Ovary (tissue), 9 donors: ENCODE measurements around the gene TSKS. TPM values are rescaled to one million over a fixed set of nuclear protein-coding genes. Genes with fewer than 3 reads are reported as not detected.

Experiments
- DNase-seq, 5 donors: peaks; one replicate each; pipeline ENCODE4 v3.0.0-alpha.2; 2019 to 2020
- H3K27ac ChIP-seq, 2 donors: fragments of 200-600 bp; one replicate each; pipeline versions ENCODE4 v1.5.1 to v1.8.0; 2019 to 2022
- H3K27me3 ChIP-seq: fragments of 200-600 bp; one replicate; pipeline ENCODE4 v1.8.0; 2022
- H3K36me3 ChIP-seq: fragments of 200-600 bp; sonication (generic); one replicate; pipeline ENCODE4 v1.5.1; 2019
- H3K4me1 ChIP-seq: one replicate; pipeline ENCODE4 v1.8.1; 2013; ENCODE audit warnings: mild to moderate bottlenecking, moderate library complexity; ENCODE audit not compliant: insufficient read depth
- H3K4me3 ChIP-seq: fragments of 200-600 bp; sonication (generic); one replicate; pipeline ENCODE4 v1.5.1; 2017
- H3K9me3 ChIP-seq, 2 donors: fragments of 200-600 bp in 1 of 2; sonication (generic) in 1 of 2; one replicate each; pipeline versions ENCODE4 v1.5.1 to v1.8.1; 2013 to 2019; ENCODE audit warnings: mild to moderate bottlenecking in 1 of 2, moderate library complexity in 1 of 2
- EP300 ChIP-seq: sonication (generic); formaldehyde crosslinking; IDR thresholded peaks from one replicate; pipeline ENCODE4 v1.6.1; 2017; ENCODE audit warnings: antibody characterized with exemption
- POLR2A ChIP-seq: fragments of 450-650 bp; IDR thresholded peaks from one replicate; pipeline ENCODE4 v1.6.1; 2017; ENCODE audit warnings: antibody characterized with exemption, mild to moderate bottlenecking, moderate library complexity
- WGBS, 3 donors: extraction: QIAGEN DNeasy Blood & Tissue Kit in 1 of 3; methylation state at CpG; one replicate each; pipeline versions ENCODE4 v1.1.5 to v1.1.7; 2013 to 2017; 5-methylcytosine and 5-hydroxymethylcytosine counted together
- intact Hi-C, 4 donors: fragments of 100-400 bp; cut with DNase I; formaldehyde crosslinking; loops; one replicate each; pipeline versions ENCODE4 v1.11.0 to v1.15.1; 2022 to 2023
- polyA plus RNA-seq, 2 donors: library from polyadenylated mRNA; stranded (reverse); fragments of 200-250 nt in 1 of 2; fragments of 350-450 nt in 1 of 2; fragmentation: Illumina TruSeq in 1 of 2; extraction: RNeasy Lipid Tissue Mini Kit (QIAGEN cat#74804) in 1 of 2; gene quantifications; one replicate each; pipeline ENCODE4 v1.2.3, GENCODE V29; 2013 to 2014
- total RNA-seq, 7 donors: library from RNA; depleted of rRNA in 2 of 7; stranded (reverse); fragments of >200 nt in 2 of 7; fragmentation: NEBNext Ultra II Directional in 3 of 7; extraction: Animal tissue kit (Norgen Biotek cat#: 25700) in 3 of 7; gene quantifications; one replicate each; pipeline versions ENCODE4 v1.1.0 to v1.2.4, GENCODE V29; 2016 to 2023
- TF ChIP-seq, protein P1 (sequence below), 3 donors: fragments of 450-650 bp in 2 of 3; fragments of 200-600 bp in 1 of 3; IDR thresholded peaks; one replicate each; pipeline versions ENCODE4 v1.5.1 to v1.8.0; 2016 to 2022; ENCODE audit warnings: antibody characterized with exemption in 3 of 3, mild to moderate bottlenecking in 1 of 3
- donor health status: DM: no; HTN: no; CAD: no; lungs with moderate emphysema.
- donor health status: DM: no; HTN: no; CAD: no.
- donor health status: Bipolar disorder and iron deficiency.
- donor health status: DM: yes; HTN: yes; CAD: no.
- donor health status: DM: no; HTN: no; CAD: no.
- donor health status: DM: yes; HTN: yes; CAD: no.

Gene TSKS
- total and polyA plus RNA-seq, 9 donors: 0.15 to 0.71 (median 0.32) TPM; not detected in 4

DNA sequence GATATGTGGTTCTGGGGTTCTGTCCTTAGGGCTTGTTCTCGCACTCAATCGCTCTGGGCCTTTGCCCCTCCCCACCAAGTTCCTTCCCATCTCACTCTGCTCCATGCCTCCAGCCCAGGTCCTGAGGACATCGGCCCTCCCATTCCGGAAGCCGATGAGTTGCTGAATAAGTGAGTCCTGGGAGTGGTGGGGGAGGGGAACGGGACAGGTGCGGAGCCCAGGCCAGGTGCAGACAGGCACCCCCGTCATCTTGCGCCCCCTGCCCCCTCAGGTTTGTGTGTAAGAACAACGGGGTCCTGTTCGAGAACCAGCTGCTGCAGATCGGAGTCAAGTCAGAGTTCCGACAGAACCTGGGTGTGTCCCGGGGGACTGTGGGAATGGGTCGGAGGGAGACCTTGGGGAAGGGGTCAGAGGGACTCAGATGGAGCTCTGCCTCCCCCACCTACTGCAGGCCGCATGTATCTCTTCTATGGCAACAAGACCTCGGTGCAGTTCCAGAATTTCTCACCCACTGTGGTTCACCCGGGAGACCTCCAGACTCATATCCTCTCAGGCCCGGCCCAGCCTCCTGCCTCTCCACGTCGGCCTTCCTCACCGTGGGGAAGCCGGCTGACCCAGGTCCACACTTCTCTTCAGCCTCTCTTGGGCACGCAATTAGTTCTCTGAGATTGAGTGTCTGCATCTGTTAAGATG lies 39.9 kb upstream of the TSKS start:
- peaks cover 8% of the 10 kb centered on the region for H3K4me1 ChIP-seq
- H3K9me3 ChIP-seq: no peaks in the 10 kb centered on the region
- WGBS, 3 donors: 68 to 78% (median 71%) methylated on average over 24 of the region's 24 CpGs
- peak in 3 of 5 donors; percentile 58 to 63 (median 59) for DNase-seq
- H3K4me3 ChIP-seq: no peak overlapping the region
- peak overlapping the region; percentile 55 to 61 for H3K27ac ChIP-seq
- TF ChIP-seq POLR2A (no peak), EP300 (no peak)
- TF ChIP-seq, protein P1, sequence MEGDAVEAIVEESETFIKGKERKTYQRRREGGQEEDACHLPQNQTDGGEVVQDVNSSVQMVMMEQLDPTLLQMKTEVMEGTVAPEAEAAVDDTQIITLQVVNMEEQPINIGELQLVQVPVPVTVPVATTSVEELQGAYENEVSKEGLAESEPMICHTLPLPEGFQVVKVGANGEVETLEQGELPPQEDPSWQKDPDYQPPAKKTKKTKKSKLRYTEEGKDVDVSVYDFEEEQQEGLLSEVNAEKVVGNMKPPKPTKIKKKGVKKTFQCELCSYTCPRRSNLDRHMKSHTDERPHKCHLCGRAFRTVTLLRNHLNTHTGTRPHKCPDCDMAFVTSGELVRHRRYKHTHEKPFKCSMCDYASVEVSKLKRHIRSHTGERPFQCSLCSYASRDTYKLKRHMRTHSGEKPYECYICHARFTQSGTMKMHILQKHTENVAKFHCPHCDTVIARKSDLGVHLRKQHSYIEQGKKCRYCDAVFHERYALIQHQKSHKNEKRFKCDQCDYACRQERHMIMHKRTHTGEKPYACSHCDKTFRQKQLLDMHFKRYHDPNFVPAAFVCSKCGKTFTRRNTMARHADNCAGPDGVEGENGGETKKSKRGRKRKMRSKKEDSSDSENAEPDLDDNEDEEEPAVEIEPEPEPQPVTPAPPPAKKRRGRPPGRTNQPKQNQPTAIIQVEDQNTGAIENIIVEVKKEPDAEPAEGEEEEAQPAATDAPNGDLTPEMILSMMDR (IDR thresholded peaks at IDR 0.05): no peak
- intact Hi-C loops: loop anchor here in 2 of 4 donors (5.0 to 10.0 kb wide), 3 partner anchors 36 to 78 kb away; partner anchors contain the start of gene AP2A1 (in 1 of the 2)
- no peaks in the 10 kb centered on the region for H3K27me3 ChIP-seq
- no peaks in the 10 kb centered on the region for H3K36me3 ChIP-seq

DNA sequence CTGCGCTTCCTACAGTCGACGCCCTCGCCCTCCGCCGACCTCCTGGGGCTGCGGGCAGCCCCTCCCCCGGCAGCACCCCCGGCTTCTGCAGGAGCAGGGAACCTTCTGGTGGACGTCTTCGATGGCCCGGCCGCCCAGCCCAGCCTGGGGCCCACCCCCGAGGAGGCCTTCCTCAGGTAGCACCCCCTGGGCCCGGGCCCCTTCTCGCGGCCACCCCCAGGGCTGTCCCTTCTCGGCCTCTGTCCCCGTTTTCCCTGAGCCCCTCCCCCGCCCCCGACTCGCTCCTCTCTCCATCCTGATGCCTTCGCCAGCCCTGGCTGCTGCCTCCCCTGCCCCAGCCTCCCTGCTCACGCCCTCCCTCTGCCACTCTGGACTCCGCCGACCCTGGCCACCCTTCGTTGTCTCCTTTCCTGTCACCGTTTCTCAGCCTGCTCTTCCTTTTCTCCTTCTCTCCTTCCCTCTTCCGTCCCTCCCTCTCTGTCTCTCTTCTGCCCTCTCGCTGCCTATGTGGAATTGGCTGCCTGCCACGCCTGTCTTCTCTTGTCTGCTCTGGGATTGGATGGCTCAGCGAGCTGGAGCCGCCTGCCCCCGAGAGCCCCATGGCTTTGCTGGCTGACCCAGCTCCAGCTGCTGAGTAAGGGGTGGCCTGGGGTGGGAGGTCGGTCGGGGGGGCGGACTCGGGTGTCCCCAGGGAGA lies 39.0 kb upstream of the TSKS start:
- 8 to 14% (median 13%) methylated on average over 24 to 38 of the region's 38 CpGs for WGBS, 3 donors
- H3K36me3 ChIP-seq: no peaks in the 10 kb centered on the region

DNA sequence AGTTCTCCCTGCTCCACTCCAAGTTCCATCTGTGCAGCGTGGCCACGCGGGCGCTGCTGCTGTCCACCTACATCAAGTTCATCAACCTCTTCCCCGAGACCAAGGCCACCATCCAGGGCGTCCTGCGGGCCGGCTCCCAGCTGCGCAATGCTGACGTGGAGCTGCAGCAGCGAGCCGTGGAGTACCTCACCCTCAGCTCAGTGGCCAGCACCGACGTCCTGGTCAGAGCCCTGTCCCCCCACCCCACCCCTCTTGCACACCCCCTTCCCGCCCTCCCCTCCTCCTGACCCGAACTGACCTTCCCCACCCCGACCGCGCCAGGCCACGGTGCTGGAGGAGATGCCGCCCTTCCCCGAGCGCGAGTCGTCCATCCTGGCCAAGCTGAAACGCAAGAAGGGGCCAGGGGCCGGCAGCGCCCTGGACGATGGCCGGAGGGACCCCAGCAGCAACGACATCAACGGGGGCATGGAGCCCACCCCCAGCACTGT lies 38.3 kb upstream of the TSKS start:
- Histone ChIP-seq H3K36me3 (no peaks in the 10 kb centered on the region), H3K4me3 (peak overlapping the region; percentile 35), H3K27ac (peak overlapping the region; percentile 55 to 61), H3K9me3 (no peaks in the 10 kb centered on the region), H3K27me3 (no peaks in the 10 kb centered on the region), H3K4me1 (peaks cover 8% of the 10 kb centered on the region)
- WGBS, 3 donors: 27 to 44% (median 32%) methylated on average over 28 to 32 of the region's 32 CpGs
- DNase-seq: peak in 2 of 5 donors; percentile 43 to 47
- TF ChIP-seq EP300 (no peak), POLR2A (no peak)
- TF ChIP-seq, protein P1 (IDR thresholded peaks at IDR 0.05): no peak
- intact Hi-C loops: loop anchor here in 2 of 4 donors (5.0 to 10.0 kb wide), 3 partner anchors 34 to 77 kb away; partner anchors contain the start of gene AP2A1 (in 1 of the 2)

More for the DNA sequence above, 39.0 kb upstream of the TSKS start:
- Histone ChIP-seq H3K27ac (peak overlapping the region; percentile 55 to 61), H3K9me3 (no peaks in the 10 kb centered on the region), H3K4me3 (peak overlapping the region; percentile 35), H3K27me3 (no peaks in the 10 kb centered on the region), H3K4me1 (peaks cover 8% of the 10 kb centered on the region)
- peak; percentile 94 to 97 (median 97) for DNase-seq
- TF ChIP-seq EP300 (no peak), POLR2A (no peak)
- TF ChIP-seq, protein P1 (IDR thresholded peaks at IDR 0.05): peak; percentile 54 to 75 (median 57)
- intact Hi-C loops: loop anchor here in 2 of 4 donors (5.0 to 10.0 kb wide), 3 partner anchors 35 to 77 kb away; partner anchors contain the start of gene AP2A1 (in 1 of the 2)

DNA sequence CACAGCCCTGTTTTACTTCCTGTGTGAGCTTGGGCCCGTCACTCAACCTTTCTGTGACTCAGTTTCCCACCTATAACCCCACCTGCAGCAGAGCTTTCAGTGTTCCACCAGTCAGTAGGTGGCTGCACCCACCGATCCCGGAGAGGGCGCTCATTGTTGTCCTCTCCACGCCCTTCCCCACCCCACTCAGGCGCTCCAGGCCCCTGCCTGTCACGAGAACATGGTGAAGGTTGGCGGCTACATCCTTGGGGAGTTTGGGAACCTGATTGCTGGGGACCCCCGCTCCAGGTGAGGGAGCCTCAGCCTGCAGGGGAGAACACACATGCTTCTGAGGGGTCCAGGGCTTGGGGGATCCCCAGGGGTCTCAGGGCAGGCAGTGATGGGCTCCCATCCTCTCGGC lies 37.7 kb upstream of the TSKS start:
- intact Hi-C loops: loop anchor here in 2 of 4 donors (5.0 to 10.0 kb wide), 3 partner anchors 33 to 76 kb away; partner anchors contain the start of gene AP2A1 (in 1 of the 2)
- peak in 2 of 5 donors; percentile 35 to 40 for DNase-seq
- Histone ChIP-seq H3K27ac (no peak overlapping the region), H3K36me3 (no peaks in the 10 kb centered on the region), H3K4me1 (peaks cover 8% of the 10 kb centered on the region), H3K9me3 (no peaks in the 10 kb centered on the region), H3K27me3 (no peaks in the 10 kb centered on the region), H3K4me3 (no peak overlapping the region)
- TF ChIP-seq POLR2A: no peak
- TF ChIP-seq EP300: no peak
- TF ChIP-seq, protein P1 (IDR thresholded peaks at IDR 0.05): no peak
- 86 to 95% (median 95%) methylated on average over 10 of the region's 10 CpGs for WGBS, 3 donors
